HFFc6 (cell line): ENCODE results near the gene SLC8A1. TPM values are rescaled to one million over a fixed set of nuclear protein-coding genes. Genes with fewer than 3 reads are reported as not detected.

Experiments
- DNase-seq: peaks from one replicate; pipeline ENCODE4 v3.0.0-alpha.2; 2018
- H3K27ac Mint-ChIP-seq: 2 replicates; pipeline ENCODE4 v1.8.0; 2020; ENCODE audit warnings: mild to moderate bottlenecking, mixed read lengths
- H3K27me3 Mint-ChIP-seq: 2 replicates; pipeline ENCODE4 v1.8.0; 2021; ENCODE audit warnings: mild to moderate bottlenecking, moderate library complexity, mixed read lengths; ENCODE audit not compliant: insufficient read depth
- H3K36me3 Mint-ChIP-seq: 2 replicates; pipeline ENCODE4 v1.8.0; 2021; ENCODE audit warnings: low read depth, mixed read lengths
- H3K4me1 Mint-ChIP-seq: 2 replicates; pipeline ENCODE4 v1.8.0; 2020; ENCODE audit warnings: low read depth, mixed read lengths
- H3K4me3 Mint-ChIP-seq: 2 replicates; pipeline ENCODE4 v1.8.0; 2020; ENCODE audit warnings: mild to moderate bottlenecking, moderate library complexity, mixed read lengths
- H3K9me3 Mint-ChIP-seq: 2 replicates; pipeline ENCODE4 v1.8.0; 2020; ENCODE audit warnings: mild to moderate bottlenecking, mixed read lengths
- total RNA-seq, 6 experiments: library from RNA; stranded (reverse); fragmentation: NEBNext Ultra II Directional; extraction: Animal tissue kit (Norgen Biotek cat#: 25700); gene quantifications; 2 replicates in 1 of 6; 3 replicates in 5 of 6; pipeline ENCODE4 v1.2.3, GENCODE V29; 2021
- TF ChIP-seq, protein P1 (sequence below): fragments of 200-600 bp; sonication (generic); IDR thresholded peaks from 2 replicates; pipeline ENCODE4 v1.5.0; 2021; ENCODE audit warnings: antibody characterized with exemption, mild to moderate bottlenecking

Gene SLC8A1
- total RNA-seq, 6 experiments from 2014 or later, result 71.5 to 96.9 (median 92.2) TPM

DNA sequence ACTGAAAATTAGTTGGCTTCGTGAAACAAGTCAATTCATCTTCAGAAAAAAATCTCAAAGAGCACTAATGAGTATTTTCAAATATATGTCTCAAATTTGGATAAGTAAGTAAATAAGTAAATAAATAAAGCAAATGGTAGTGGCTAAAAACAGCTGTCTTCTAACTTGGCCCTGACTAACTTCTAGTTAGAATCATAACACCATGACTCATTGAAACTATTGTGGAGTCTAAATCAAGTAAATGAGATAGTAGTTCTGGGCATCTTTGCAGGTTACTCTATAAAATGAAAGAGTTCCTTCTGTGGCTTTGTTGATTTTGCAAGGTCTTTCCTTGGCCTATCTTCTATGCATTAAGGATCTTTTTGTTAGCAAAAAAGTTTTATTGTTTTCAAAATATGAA, 110.7 kb downstream of the SLC8A1 start:
- H3K4me1 Mint-ChIP-seq, result peaks cover 56% of the 10 kb centered on the region
- H3K27ac Mint-ChIP-seq, result peak overlapping the region; percentile 27; the same call in 1 of the 2 replicates
- no peaks in the 10 kb centered on the region for H3K9me3 Mint-ChIP-seq
- no peak for DNase-seq
- H3K36me3 Mint-ChIP-seq, result no peaks in the 10 kb centered on the region; the same call in 1 of the 2 replicates
- no peak overlapping the region for H3K4me3 Mint-ChIP-seq
- TF ChIP-seq, protein P1, sequence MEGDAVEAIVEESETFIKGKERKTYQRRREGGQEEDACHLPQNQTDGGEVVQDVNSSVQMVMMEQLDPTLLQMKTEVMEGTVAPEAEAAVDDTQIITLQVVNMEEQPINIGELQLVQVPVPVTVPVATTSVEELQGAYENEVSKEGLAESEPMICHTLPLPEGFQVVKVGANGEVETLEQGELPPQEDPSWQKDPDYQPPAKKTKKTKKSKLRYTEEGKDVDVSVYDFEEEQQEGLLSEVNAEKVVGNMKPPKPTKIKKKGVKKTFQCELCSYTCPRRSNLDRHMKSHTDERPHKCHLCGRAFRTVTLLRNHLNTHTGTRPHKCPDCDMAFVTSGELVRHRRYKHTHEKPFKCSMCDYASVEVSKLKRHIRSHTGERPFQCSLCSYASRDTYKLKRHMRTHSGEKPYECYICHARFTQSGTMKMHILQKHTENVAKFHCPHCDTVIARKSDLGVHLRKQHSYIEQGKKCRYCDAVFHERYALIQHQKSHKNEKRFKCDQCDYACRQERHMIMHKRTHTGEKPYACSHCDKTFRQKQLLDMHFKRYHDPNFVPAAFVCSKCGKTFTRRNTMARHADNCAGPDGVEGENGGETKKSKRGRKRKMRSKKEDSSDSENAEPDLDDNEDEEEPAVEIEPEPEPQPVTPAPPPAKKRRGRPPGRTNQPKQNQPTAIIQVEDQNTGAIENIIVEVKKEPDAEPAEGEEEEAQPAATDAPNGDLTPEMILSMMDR, result no peak
- peaks cover 3% of the 10 kb centered on the region; the same call in 1 of the 2 replicates for H3K27me3 Mint-ChIP-seq

DNA sequence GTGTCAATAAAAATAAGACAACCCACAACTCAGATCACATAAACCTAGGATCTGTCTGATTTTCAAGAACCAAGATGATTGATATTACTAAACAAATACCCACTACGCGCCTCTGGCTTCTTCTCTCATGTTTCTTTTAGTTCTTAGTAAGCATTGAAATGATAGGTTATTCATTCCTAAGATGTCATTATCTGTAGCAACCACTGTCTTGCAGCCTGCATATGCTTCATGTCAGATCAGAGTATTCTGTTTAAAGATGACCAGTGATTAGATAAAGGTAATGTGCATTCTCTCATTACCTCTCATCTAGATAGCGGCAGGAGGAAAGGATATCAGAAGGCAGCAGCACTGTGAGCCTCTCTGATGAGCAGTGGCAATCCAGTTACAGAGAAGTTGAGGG, 112.9 kb downstream of the SLC8A1 start:
- peaks cover 40% of the 10 kb centered on the region for H3K4me1 Mint-ChIP-seq
- no peaks in the 10 kb centered on the region for H3K9me3 Mint-ChIP-seq
- no peak overlapping the region for H3K27ac Mint-ChIP-seq
- TF ChIP-seq, protein P1, result no peak
- peaks cover 3% of the 10 kb centered on the region; the same call in 1 of the 2 replicates for H3K27me3 Mint-ChIP-seq
- H3K36me3 Mint-ChIP-seq, result peaks cover 4% of the 10 kb centered on the region; the same call in 1 of the 2 replicates
- DNase-seq, result no peak
- H3K4me3 Mint-ChIP-seq, result no peak overlapping the region

DNA sequence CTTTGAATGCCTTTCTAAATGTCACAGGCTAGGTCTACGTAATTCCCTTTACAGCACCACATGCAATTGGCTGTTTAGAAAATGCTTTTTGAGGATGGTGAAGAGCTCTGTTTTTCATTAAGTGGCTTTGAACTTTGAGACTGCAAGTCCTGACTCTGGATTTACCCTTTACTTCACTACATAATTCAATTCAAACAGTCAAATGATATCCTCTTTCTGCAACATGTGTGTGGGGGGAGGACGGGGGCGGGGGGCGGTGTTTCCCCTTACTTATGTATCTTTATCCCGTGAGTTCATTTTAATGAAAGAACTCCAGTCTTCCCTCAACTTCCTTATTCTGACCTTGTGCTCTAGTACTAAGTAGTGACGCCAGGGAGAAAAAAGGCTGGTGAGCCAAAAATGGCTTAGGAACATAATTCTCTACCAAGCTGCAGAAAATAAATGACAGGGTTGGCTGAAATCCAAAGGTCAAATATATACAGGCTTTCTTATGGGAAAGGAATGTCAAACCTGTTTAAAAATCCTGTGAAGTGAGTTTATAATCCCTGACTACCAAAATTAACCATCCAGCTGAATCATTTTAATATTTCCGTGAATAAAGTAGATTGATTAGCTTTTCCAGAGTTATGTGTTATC, 119.6 kb downstream of the SLC8A1 start:
- Mint-ChIP-seq H3K27me3 (no peaks in the 10 kb centered on the region; the same call in none of the 2 replicates), H3K4me3 (peak overlapping the region; percentile 59), H3K27ac (peak overlapping the region; percentile 63), H3K9me3 (no peaks in the 10 kb centered on the region), H3K36me3 (peaks cover 10% of the 10 kb centered on the region), H3K4me1 (peaks cover 39% of the 10 kb centered on the region)
- TF ChIP-seq, protein P1, result no peak
- DNase-seq, result peak; percentile 14

DNA sequence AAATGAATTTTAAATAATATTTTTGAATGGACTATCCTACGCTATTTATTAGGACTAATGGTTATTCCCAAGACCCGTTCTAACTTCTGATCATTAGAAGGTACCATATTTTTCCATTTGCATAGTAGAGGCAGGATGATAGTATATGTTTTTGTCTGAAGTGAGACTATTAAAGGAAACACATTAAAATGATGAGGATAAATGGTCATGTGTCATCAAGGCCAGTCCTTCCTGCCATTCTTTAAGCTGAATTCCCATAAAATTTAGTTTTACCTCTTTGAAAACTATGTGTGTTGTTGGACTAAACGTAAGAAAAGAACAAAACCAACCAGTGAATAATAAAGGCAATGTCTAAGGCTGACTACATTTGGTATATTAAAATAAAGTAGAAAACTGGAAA, 121.8 kb downstream of the SLC8A1 start:
- Mint-ChIP-seq H3K36me3 (peaks cover 13% of the 10 kb centered on the region), H3K27ac (no peak overlapping the region), H3K9me3 (no peaks in the 10 kb centered on the region), H3K27me3 (no peaks in the 10 kb centered on the region; the same call in none of the 2 replicates), H3K4me1 (peaks cover 34% of the 10 kb centered on the region), H3K4me3 (no peak overlapping the region)
- TF ChIP-seq, protein P1, result no peak
- no peak for DNase-seq

DNA sequence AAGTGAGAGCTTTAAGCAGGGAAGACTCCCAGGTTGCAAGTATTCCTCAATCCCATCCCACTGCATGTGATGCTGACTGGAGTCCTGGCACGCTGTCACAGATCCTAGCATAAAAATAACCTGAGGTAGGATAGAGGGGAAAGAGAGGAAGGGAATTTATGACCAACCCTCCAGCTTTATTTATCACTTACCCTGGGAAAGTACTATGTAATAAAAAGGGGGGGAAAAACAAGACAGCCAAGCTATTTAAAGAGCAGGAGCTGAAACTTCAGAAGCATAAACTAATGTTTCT, 122.2 kb downstream of the SLC8A1 start:
- Mint-ChIP-seq H3K4me3 (no peak overlapping the region), H3K36me3 (peaks cover 10% of the 10 kb centered on the region), H3K4me1 (peaks cover 38% of the 10 kb centered on the region), H3K27me3 (no peaks in the 10 kb centered on the region; the same call in none of the 2 replicates), H3K9me3 (no peaks in the 10 kb centered on the region), H3K27ac (no peak overlapping the region)
- TF ChIP-seq, protein P1, result no peak
- no peak for DNase-seq
